GM10266 (cell line): ENCODE measurements around the gene CFAP100.

Source experiments
- DNase-seq: peaks from one replicate; pipeline ENCODE4 v3.0.0; 2012; ENCODE audit errors: extremely low spot score
- TF ChIP-seq, protein P1 (sequence below): IDR thresholded peaks from 2 replicates; pipeline ENCODE4 v1.5.1; 2012; ENCODE audit warnings: mild to moderate bottlenecking, low read depth; ENCODE audit not compliant: control insufficient read depth, insufficient read depth; ENCODE audit errors: missing control alignments

CFAP100 gene

DNA sequence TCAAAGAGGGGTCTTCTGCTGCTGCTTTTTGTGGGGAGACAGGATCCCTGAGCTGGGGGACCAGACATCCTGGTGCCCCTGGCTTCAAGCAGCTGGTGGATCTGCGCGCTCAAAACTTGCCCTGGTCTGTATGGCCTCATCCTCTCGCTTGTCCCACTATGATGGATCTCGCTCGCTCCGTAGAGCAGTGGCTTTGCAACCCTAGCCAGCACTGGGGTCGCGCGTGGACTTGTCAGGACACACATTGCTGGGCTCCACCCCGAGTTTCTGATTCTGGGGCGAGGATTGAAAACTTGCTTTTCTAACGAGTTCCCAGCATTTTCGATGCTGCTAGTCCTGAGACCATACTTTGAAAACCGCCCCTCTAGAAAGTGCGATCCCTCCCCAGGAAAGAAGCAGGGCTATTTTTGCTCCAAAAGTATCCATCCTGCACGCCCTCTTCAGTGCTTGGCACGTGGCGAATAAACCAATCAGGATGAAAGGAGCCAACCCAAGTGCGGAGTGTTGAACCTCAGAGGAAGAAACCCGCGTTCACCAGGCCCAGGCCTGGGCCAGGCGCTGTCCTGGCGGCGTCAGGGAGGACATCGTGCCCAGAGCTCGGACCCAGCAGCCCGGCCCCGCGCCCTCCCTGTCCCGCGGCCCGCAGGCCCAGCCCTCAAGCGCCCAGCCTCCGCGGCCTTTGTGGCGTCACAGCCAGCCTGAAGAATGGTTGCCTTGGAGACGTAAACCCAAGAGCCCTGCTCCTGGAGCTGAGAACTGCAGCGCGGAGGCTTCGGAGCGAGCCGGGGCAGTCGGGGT, at the start of gene CFAP100:
Gene CFAP100, plus strand, starts transcription at position 731 of the 798 bp plus-strand sequence. CDS start 1,092 bp downstream, outside the sequence.
- TF ChIP-seq, protein P1, sequence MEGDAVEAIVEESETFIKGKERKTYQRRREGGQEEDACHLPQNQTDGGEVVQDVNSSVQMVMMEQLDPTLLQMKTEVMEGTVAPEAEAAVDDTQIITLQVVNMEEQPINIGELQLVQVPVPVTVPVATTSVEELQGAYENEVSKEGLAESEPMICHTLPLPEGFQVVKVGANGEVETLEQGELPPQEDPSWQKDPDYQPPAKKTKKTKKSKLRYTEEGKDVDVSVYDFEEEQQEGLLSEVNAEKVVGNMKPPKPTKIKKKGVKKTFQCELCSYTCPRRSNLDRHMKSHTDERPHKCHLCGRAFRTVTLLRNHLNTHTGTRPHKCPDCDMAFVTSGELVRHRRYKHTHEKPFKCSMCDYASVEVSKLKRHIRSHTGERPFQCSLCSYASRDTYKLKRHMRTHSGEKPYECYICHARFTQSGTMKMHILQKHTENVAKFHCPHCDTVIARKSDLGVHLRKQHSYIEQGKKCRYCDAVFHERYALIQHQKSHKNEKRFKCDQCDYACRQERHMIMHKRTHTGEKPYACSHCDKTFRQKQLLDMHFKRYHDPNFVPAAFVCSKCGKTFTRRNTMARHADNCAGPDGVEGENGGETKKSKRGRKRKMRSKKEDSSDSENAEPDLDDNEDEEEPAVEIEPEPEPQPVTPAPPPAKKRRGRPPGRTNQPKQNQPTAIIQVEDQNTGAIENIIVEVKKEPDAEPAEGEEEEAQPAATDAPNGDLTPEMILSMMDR, result no peak
- no peak for DNase-seq

DNA sequence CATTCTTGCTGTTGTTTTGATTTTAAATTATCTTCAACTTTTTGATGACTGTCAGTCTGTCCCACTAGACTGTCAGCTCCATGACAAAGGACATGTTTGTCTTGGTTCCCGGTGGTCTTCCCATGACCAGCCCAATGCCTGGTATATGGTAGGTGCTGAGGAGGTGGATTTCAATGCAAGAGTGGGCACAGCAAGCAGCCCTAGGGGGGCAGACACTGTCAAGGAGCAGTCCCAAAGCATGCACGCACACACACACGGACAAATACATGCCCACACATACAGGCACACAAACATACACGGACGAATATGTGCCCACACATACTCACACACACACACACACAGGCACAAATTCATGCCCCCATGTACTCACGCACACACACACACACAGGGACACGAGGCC, 49.5 kb upstream of the CFAP100 start:
- TF ChIP-seq, protein P1, result no peak
- DNase-seq, result no peak

DNA sequence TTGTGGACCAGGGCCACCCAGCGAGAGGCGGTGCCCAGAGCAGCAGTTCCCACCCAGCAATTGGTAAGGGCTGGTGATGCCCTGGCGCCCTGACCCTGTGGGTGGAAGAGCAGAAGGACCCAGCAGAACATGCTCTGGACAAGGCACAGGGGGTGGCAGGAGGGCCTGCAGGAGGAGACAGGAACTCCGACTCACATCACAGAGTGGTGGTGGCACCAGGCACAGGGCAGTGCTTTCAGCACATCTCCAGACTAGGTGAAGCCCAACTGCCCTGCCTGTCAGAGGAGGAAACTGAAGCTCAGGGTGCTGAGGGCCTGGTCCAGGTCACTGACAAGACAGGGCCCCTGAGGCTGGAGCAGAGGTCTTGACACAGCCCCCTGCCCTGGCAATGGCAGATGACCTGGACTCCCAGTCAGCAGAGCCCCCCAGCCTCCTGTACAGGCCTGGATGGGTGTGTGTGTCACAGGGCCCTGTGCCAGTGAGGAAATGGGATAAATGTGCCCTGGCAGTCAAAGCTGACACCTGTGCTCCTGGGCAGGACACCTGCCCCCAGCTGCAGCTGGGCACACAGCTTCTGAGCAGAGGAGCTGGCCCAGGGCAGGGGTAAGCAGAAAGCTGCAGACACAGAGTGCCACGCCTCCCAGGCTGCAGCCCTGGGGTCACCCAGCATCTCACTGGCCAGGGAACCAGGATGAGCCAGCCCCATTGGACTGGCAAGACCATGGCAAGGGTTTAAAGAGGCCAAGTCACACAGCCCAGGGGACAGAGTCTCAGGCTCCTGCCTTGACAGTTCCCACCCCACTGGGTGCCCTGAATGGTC, 48.9 kb upstream of the CFAP100 start:
- DNase-seq, result no peak
- TF ChIP-seq, protein P1, result no peak

DNA sequence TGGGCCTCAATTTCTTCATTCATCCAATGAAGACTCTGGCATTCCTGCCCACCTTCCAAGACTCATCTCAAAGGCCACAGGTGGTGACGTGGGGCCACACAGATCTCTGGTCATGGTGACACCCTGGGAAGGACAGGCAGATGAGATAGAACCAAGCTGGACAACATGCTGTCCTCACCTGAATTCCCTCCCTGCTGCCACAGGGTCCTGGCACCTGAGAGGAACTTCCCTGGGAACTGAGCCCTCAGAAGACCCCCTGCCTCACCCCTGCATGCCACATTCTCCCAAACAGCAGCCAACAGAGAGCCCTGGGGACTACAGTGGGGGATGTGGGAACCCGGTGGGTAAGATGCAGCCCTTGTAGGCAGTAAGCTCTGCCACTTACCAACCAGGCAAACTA, 48.2 kb upstream of the CFAP100 start:
- DNase-seq, result no peak
- TF ChIP-seq, protein P1, result no peak

DNA sequence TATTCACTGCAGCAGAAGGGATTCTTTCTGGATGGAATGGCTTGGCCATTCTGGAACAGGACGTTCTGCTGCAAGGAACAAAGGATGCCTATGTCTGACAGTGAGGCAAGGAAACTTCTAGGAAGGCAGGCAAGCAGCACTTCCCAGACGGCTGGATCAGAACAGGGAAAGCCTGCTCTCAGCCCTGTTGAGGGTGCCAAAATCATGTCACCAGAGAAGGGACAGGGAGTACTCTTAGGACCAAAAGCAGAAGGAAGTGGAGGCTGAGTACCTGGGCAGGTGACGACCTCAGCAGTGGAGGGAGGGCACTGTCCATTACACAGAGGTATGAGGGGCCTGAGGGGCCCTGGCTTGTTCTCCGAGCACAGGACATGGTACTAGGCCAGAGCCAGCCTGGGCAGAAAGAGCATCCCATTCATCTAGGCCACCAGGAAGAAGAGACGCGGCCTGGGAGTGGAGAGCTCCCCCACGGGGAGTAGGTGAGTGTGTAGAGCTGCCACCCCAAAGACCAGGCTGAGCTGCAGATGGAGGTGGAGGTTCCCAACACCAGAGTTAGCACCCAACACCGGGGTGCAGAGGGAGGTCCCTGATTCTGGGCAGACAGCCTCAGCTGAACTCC, 47.1 kb upstream of the CFAP100 start:
- DNase-seq, result no peak
- TF ChIP-seq, protein P1, result no peak

DNA sequence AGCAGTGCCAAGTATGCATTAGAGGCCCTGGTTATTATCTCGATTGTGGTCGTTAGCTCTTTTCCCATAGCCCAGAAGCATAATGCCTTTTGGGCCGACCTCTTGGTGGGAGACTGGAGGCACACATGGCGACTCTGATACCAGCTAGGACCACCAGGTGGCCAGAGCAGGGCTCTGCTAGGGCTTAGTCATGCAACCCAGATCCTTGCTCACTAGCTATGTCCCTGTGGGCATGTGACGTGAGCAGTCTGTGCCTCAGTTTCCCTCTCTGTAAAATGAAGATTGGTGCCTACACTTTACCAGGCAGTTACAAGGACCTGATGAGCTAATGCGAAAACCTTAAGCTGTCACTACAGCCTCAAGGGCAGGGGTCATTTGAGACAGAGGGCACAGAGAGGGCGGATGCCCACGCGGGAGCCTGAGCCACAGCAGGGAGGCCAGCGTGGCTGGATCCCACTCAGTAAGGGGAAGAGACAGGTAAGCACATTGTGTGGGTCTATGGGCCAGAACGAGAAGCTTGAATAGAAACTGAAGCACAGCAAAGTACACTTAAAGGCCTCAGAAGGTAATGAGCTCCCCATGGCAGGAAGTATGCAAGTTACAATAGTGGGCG, 46.3 kb upstream of the CFAP100 start:
- no peak for DNase-seq
- TF ChIP-seq, protein P1, result no peak
